GM12801 (cell line): Measurements from ENCODE around the gene RASIP1.

Experiments used
- CTCF ChIP-seq: IDR thresholded peaks from one replicate; pipeline ENCODE4 v1.5.1; 2011; ENCODE audit warnings: control low read depth; ENCODE audit not compliant: insufficient read length; ENCODE audit errors: extremely low read depth

The RASIP1 gene

DNA sequence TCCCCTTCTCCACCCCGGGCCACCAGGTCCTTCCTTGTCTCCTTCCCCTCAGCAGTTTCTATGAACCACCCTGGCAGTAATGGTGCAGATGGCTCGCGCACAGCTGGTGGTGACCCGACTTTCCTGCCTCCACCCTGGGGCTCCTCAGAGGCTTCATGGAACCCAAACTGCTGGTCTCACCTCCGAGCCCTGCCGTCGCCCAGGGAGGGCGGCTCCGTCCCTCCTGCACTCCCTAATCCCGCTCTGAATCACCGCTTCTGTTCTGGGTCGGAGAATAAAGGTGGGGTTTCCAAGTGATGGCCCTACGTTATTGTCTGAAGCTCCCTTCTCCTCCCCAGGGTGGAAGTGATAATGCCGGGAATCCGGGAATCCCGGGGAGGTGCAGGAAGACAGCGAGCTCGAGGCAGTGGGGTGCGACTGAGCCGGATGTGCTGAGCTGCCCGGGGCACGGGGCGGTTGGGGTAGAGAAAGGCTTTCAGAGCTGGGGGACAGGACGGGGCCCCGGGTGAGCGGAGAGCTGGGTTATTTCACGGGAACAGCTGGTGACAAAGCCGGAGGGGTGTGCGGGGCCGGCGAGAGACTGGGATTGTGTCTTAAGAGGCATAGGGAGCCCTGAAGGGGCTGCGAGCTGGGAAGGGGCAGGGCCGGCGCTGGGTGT lies 43.9 kb downstream of the RASIP1 start:
- no peak for TF ChIP-seq CTCF

- no peak for TF ChIP-seq CTCF
These were observed 44.6 kb downstream of the RASIP1 start, which contains the start of gene FUT2 for GRCh38 chr19:48695743-48696352. Gene FUT2 (plus strand): TSS chr19:48695971. CDS start chr19:48702957, 6,986 bp downstream.

DNA sequence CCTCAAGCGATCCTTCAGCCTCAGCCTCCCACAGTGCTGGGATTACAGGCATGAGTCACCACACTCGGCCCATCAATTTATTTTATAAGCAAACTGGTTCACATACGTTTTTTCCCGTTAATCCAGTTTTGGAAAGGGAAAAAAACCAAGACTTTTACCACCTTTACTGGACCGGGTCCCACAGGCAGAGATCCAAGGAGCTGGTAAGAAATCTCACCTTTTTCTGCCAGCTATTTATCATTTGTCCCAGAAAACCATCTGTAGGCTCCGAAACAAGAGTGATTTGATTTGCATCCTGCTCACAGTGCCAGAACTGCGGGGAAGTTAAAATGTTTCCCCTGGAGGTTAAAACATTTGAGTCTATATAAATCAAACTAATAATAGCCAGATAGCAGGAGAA lies 51.0 kb downstream of the RASIP1 start:
- no peak for TF ChIP-seq CTCF

DNA sequence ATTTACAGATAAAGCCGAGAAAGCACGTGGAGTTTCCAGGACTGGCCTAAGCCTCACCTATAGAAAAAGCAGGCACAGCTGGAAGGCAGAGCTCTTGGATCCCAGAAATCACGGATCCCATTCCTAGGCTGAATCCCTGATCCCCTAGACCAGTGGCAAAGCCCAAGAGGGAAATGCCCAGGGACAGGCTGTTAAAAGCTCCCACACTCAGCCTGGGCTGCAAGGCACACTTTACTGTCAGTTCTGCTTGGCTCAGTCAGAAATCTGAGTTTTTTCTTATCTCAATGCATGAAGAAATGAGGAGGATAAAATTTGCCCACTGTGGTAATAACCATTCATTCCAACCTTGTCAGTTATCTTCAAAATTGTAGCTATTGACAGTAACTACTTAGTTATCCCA lies 52.6 kb downstream of the RASIP1 start:
- TF ChIP-seq CTCF, result no peak

GRCh38 chr19:48686088-48686487 lies 54.3 kb downstream of the RASIP1 start:
- no peak for TF ChIP-seq CTCF

DNA sequence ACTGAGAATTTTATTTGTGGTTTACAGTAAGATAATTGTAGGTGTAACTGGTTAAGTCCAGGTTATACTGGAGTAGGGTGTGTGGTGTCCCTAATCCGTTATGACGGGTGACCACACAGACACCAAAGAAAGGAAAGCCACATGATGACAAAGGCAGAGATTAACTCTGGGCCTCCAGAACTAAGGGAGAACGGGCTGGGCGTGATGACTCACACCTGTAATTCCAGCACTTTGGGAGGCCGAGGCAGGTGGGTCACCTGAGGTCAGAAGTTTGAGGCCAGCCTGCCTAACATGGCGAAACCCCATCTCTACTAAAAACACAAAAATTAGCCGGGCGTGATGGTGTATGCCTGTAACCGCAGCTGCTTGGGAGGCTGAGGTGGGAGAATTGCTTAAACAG lies 54.8 kb downstream of the RASIP1 start:
- no peak for TF ChIP-seq CTCF

DNA sequence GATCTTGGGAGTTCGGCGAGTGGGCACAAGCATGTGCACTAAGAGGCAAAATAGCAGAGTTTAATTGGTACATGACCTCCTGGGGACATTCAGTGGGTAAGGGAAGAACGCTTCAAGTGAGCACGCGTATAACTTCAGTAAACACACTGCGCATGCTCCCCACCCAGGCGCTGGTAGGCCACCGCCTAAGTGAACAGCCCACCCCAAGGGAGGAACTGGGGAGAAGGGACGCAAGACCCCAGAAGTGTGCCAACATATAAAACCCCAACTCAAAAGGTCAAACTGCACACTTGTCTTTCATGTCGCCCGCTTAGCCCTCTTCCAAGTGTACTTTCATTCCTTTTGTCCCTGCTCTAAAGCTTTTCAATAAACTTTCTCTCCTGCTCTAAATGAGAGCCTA lies 57.1 kb downstream of the RASIP1 start:
- no peak for TF ChIP-seq CTCF
